Subcutaneous adipose tissue (tissue), 4 donors: ENCODE measurements around the gene UBAC1. TPM values are rescaled to one million over a fixed set of nuclear protein-coding genes. Genes with fewer than 3 reads are reported as not detected.

Experiments
- CTCF ChIP-seq: fragments of 450-650 bp; IDR thresholded peaks from one replicate; pipeline ENCODE4 v1.5.1; 2016; ENCODE audit warnings: low read depth, mild to moderate bottlenecking, control low read depth, antibody characterized with exemption, moderate library complexity
- total RNA-seq, 4 donors: library from RNA; depleted of rRNA; stranded (reverse); fragments of >200 nt; gene quantifications; one replicate each; pipeline ENCODE4 v1.1.0, GENCODE V29; 2016

UBAC1 gene
- total RNA-seq, 4 donors from 2014 or later, result 32.4 to 56.9 (median 51.2) TPM

- no peak for TF ChIP-seq CTCF
Measured at GRCh38 chr9:135901031-135901758, 60.0 kb downstream of the UBAC1 start.

- no peak for TF ChIP-seq CTCF
Measured at GRCh38 chr9:135898634-135899407, 62.4 kb downstream of the UBAC1 start.

- TF ChIP-seq CTCF, result no peak
Measured at GRCh38 chr9:135896626-135897025, 64.5 kb downstream of the UBAC1 start.

GRCh38 chr9:135896205-135896604 lies 65.0 kb downstream of the UBAC1 start:
- TF ChIP-seq CTCF, result no peak

GRCh38 chr9:135895202-135895848 lies 65.8 kb downstream of the UBAC1 start:
- TF ChIP-seq CTCF, result no peak

GRCh38 chr9:135893104-135893503 lies 68.1 kb downstream of the UBAC1 start:
- TF ChIP-seq CTCF, result no peak

- TF ChIP-seq CTCF, result no peak
Measured at GRCh38 chr9:135891027-135891631, 70.0 kb downstream of the UBAC1 start.
